IMR-90 (cell line): ENCODE results near the gene TM2D1. TPM values are rescaled to one million over a fixed set of nuclear protein-coding genes. Genes with fewer than 3 reads are reported as not detected.

Experiments
- ATAC-seq: fragments of 200-7000 bp; cut with Tn5 transposase; 2 replicates; pipeline ENCODE4 v1.9.1; 2020; ENCODE audit warnings: low read depth, mild to moderate bottlenecking, moderate library complexity
- BruUV-seq: library from RNA; stranded (reverse); fragments of 400-500 nt; replicated peaks from 2 replicates; lab custom pipeline; 2021; lab: Mats Ljungman, UMichigan
- CTCF ChIA-PET: fragments of 300-600 bp; formaldehyde crosslinking; extraction: SDS; loops from one replicate; lab custom pipeline; 2021; ENCODE audit warnings: antibody characterized with exemption; lab: Yijun Ruan, JAX
- POLR2A ChIA-PET: fragments of 300-600 bp; sonication (Branson Sonifier 250); formaldehyde crosslinking; loops from one replicate; lab custom pipeline; 2022; ENCODE audit warnings: antibody characterized with exemption; ENCODE audit not compliant: unreplicated experiment; lab: Charles Lee
- DNase-seq: peaks from one replicate; pipeline ENCODE4 v3.0.0; 2013
- H2AFZ ChIP-seq: replicated peaks from 2 replicates; pipeline ENCODE3; 2013; ENCODE audit warnings: low read length, mild to moderate bottlenecking; ENCODE audit not compliant: poor library complexity
- H2AK5ac ChIP-seq: 2 replicates; pipeline ENCODE4 v1.6.1; 2013; ENCODE audit warnings: low read depth, low read length, inconsistent platforms
- H2AK9ac ChIP-seq: replicated peaks from 2 replicates; pipeline ENCODE3; 2013; ENCODE audit warnings: mild to moderate bottlenecking, low read depth, low read length, moderate library complexity; ENCODE audit not compliant: poor library complexity
- H2BK120ac ChIP-seq: 2 replicates; pipeline ENCODE4 v1.6.1; 2013; ENCODE audit warnings: low read depth, low read length, inconsistent platforms
- H2BK15ac ChIP-seq: 3 replicates; pipeline ENCODE4 v1.6.1; 2013; ENCODE audit warnings: low read depth, low read length, inconsistent platforms
- H2BK20ac ChIP-seq: 2 replicates; pipeline ENCODE4 v1.6.1; 2013; ENCODE audit warnings: low read depth, mild to moderate bottlenecking, inconsistent platforms, low read length, moderate library complexity
- H2BK5ac ChIP-seq: 2 replicates; pipeline ENCODE4 v1.6.1; 2013; ENCODE audit warnings: mild to moderate bottlenecking, low read depth, low read length, inconsistent platforms; ENCODE audit not compliant: poor library complexity, severe bottlenecking
- H3K14ac ChIP-seq: replicated peaks from 2 replicates; pipeline ENCODE4 v1.6.1; 2013; ENCODE audit warnings: low read depth, low read length, inconsistent platforms
- H3K18ac ChIP-seq: 2 replicates; pipeline ENCODE4 v1.6.1; 2013; ENCODE audit warnings: low read depth, low read length, control low read depth
- H3K23ac ChIP-seq: 2 replicates; pipeline ENCODE4 v1.6.1; 2013; ENCODE audit warnings: low read depth, low read length, inconsistent platforms
- H3K27ac ChIP-seq: 2 replicates; pipeline ENCODE4 v1.5.1; 2013; ENCODE audit warnings: mild to moderate bottlenecking, control low read depth, low read length; ENCODE audit not compliant: insufficient read depth
- H3K27me3 ChIP-seq: 2 replicates; pipeline ENCODE4 v1.6.1; 2013; ENCODE audit warnings: low read length; ENCODE audit not compliant: control insufficient read depth, insufficient read depth
- H3K36me3 ChIP-seq: 2 replicates; pipeline ENCODE4 v1.6.1; 2013; ENCODE audit warnings: low read length, mixed read lengths; ENCODE audit not compliant: control insufficient read depth, insufficient read depth
- H3K4ac ChIP-seq: 2 replicates; pipeline ENCODE4 v1.6.1; 2013; ENCODE audit warnings: low read depth, low read length, inconsistent platforms
- H3K4me1 ChIP-seq: 2 replicates; pipeline ENCODE4 v1.6.1; 2013; ENCODE audit warnings: low read length, mixed read lengths; ENCODE audit not compliant: control insufficient read depth, insufficient read depth
- H3K4me2 ChIP-seq: 2 replicates; pipeline ENCODE4 v1.6.1; 2013; ENCODE audit warnings: low read depth, mild to moderate bottlenecking, control low read depth, low read length, moderate library complexity
- H3K4me3 ChIP-seq: 2 replicates; pipeline ENCODE4 v1.5.1; 2013; ENCODE audit warnings: low read depth, mild to moderate bottlenecking, control low read depth, low read length, moderate library complexity; ENCODE audit not compliant: insufficient read depth
- H3K56ac ChIP-seq: 2 replicates; pipeline ENCODE4 v1.6.1; 2013; ENCODE audit warnings: low read length, inconsistent platforms; ENCODE audit not compliant: insufficient read depth; ENCODE audit errors: extremely low read depth
- H3K79me1 ChIP-seq, 2 experiments: 2 replicates each; pipeline ENCODE4 v1.6.1; 2013; ENCODE audit warnings: low read length in 2 of 2, inconsistent platforms in 1 of 2, low read depth in 1 of 2
- H3K9ac ChIP-seq: 2 replicates; pipeline ENCODE4 v1.6.1; 2013; ENCODE audit warnings: low read depth, low read length, control low read depth
- H3K9me1 ChIP-seq: 2 replicates; pipeline ENCODE4 v1.6.1; 2013; ENCODE audit warnings: low read length, inconsistent platforms; ENCODE audit not compliant: insufficient read depth
- H3K9me3 ChIP-seq: 2 replicates; pipeline ENCODE4 v1.6.1; 2013; ENCODE audit warnings: low read length; ENCODE audit not compliant: control insufficient read depth, insufficient read depth
- H4K20me1 ChIP-seq: 2 replicates; pipeline ENCODE4 v1.6.1; 2013; ENCODE audit warnings: low read length, inconsistent platforms; ENCODE audit not compliant: insufficient read depth
- H4K5ac ChIP-seq: 2 replicates; pipeline ENCODE4 v1.6.1; 2013; ENCODE audit warnings: mild to moderate bottlenecking, low read depth, low read length, control low read depth
- H4K8ac ChIP-seq, 2 experiments: 2 replicates each; pipeline ENCODE4 v1.6.1; 2013; ENCODE audit warnings: low read depth in 2 of 2, low read length in 2 of 2, control low read depth in 1 of 2, inconsistent platforms in 1 of 2
- H4K91ac ChIP-seq: 2 replicates; pipeline ENCODE4 v1.6.1; 2013; ENCODE audit warnings: low read depth, low read length, inconsistent platforms; ENCODE audit not compliant: insufficient read depth
- CHD1 ChIP-seq: IDR thresholded peaks from 2 replicates; pipeline ENCODE4 v1.6.1; 2012; ENCODE audit warnings: low read depth, low read length, improper control_type of control experiment
- CTCF ChIP-seq: conservative IDR thresholded peaks from 2 replicates; pipeline ENCODE4 v1.5.1; 2012; ENCODE audit warnings: mild to moderate bottlenecking, low read depth, low read length, improper control_type of control experiment
- MAZ ChIP-seq: IDR thresholded peaks from 2 replicates; pipeline ENCODE4 v1.6.1; 2012; ENCODE audit warnings: low read depth, mild to moderate bottlenecking, low read length, improper control_type of control experiment, moderate library complexity, borderline replicate concordance
- RAD21 ChIP-seq: IDR thresholded peaks from 2 replicates; pipeline ENCODE4 v1.6.1; 2012; ENCODE audit warnings: low read length, improper control_type of control experiment
- SMC3 ChIP-seq: fragments of 150-350 bp; IDR thresholded peaks from 2 replicates; pipeline ENCODE4 v1.6.1; 2016; ENCODE audit warnings: low read depth, mild to moderate bottlenecking, antibody characterized with exemption, low read length, moderate library complexity
- WGBS, 2 experiments: methylation state at CpG; one replicate each; pipeline versions ENCODE4 v1.1.5 to v1.1.7; 2013; ENCODE audit warnings: missing lambda C conversion rate in 2 of 2; ENCODE audit not compliant: insufficient read length in 1 of 2; ENCODE audit errors: extremely low coverage in 2 of 2; 5-methylcytosine and 5-hydroxymethylcytosine counted together
- dilution Hi-C: fragments of 300-500 bp; cut with HindIII; formaldehyde crosslinking; loops from one replicate; pipeline ENCODE4 v1.14.3; 2018; ENCODE audit warnings: low sequenced_read_pairs; ENCODE audit not compliant: unreplicated experiment
- in situ Hi-C: fragments of 300-500 bp; cut with MboI; formaldehyde crosslinking; loops from 3 replicates; pipeline ENCODE4 v1.14.3; 2019; ENCODE audit warnings: low sequenced_read_pairs, inconsistent platforms, mixed read lengths
- intact Hi-C: fragments of 100-400 bp; cut with micrococcal nuclease; formaldehyde crosslinking; loops from 2 replicates; pipeline ENCODE4 v1.10.0; 2022
- polyA plus RNA-seq, 3 experiments: library from polyadenylated mRNA; depleted of rRNA; stranded (reverse); fragments of >200 nt; gene quantifications; 2 replicates each; pipeline ENCODE4 v1.2.3, GENCODE V29; 2012; ENCODE audit warnings: low replicate concordance in 1 of 3
- total RNA-seq: library from RNA; depleted of rRNA; stranded (reverse); fragments of >200 nt; gene quantifications from 2 replicates; pipeline ENCODE4 v1.2.3, GENCODE V29; 2012

TM2D1 gene
- total and polyA plus RNA-seq, 2 of the 4 experiments (the other 2 are of a cell fraction): 14.3 to 32.7 TPM

- dilution Hi-C loops: no loop called here
- no TSS peak for BruUV-seq
- peak overlapping the region; percentile 69; the same call in 1 of the 2 replicates for H3K9ac ChIP-seq
Measured at GRCh38 chr1:61641578-61642336, 83.2 kb downstream of the TM2D1 start.

More at GRCh38 chr1:61641578-61642336, 83.2 kb downstream of the TM2D1 start:
- Histone ChIP-seq H2BK15ac (no peak overlapping the region), H3K23ac (no peak overlapping the region), H3K18ac (no peak overlapping the region), H2AFZ (no peak overlapping the region), H3K14ac (no peak overlapping the region), H2BK5ac (no peak overlapping the region), H2AK5ac (no peak overlapping the region), H3K79me1 (no peaks in the 10 kb centered on the region), H3K36me3 (no peaks in the 10 kb centered on the region), H3K56ac (no peak overlapping the region), H4K20me1 (no peaks in the 10 kb centered on the region), H3K4me2 (no peak overlapping the region), H2BK120ac (no peak overlapping the region), H2AK9ac (no peak overlapping the region), H4K91ac (no peak overlapping the region), H3K27me3 (no peaks in the 10 kb centered on the region), H2BK20ac (no peak overlapping the region), H3K9me1 (no peaks in the 10 kb centered on the region), H3K27ac (no peak overlapping the region), H4K5ac (no peak overlapping the region), H3K4me1 (no peaks in the 10 kb centered on the region), H4K8ac (no peak overlapping the region), H3K4ac (no peak overlapping the region), H3K9me3 (no peaks in the 10 kb centered on the region), H3K4me3 (no peak overlapping the region)
- peak; percentile 47 for TF ChIP-seq RAD21
- TF ChIP-seq MAZ: no peak
- TF ChIP-seq CHD1: no peak
- TF ChIP-seq CTCF: peak; percentile 55
- peak; percentile 31 for TF ChIP-seq SMC3
- in situ Hi-C loops (no loop called here), intact Hi-C loops (no loop called here)
- peak; percentile 24 for DNase-seq
- ChIA-PET POLR2A (no interaction called here), CTCF (no interaction called here)
- ATAC-seq: peak; percentile 89
- 9% methylated on average over 6 of the region's 23 CpGs; no CpG with 5 or more reads in 1 of the 2 experiments for WGBS, 2 experiments
